DMS53 (cell line): Measurements from ENCODE around the gene WWOX.

ENCODE experiments used
- DNase-seq: peaks from one replicate; lab custom pipeline; 2025; lab: John Stamatoyannopoulos, UW

Gene WWOX

GRCh38 chr16:78990309-78990701, 890.9 kb downstream of the WWOX start:
- no peak for DNase-seq

DNA sequence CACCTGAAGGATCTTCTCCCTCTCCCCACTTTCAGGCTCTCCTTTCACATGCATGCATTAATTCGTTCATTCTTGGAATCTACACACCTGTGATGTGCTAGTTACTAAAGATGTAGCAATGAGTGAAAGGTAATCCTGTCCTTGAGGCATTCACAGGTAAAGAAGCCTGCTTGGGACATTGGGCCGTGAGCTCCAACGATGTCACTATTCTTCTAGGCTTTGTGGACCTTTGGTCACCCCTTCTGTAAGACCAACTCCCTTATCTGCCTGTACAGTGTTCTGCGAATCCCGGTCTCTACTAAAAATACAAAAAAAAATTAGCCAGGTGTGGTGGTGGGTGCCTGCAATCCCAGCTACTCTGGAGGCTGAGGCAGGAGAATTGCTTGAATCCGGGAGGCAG, 892.5 kb downstream of the WWOX start:
- no peak for DNase-seq

DNA sequence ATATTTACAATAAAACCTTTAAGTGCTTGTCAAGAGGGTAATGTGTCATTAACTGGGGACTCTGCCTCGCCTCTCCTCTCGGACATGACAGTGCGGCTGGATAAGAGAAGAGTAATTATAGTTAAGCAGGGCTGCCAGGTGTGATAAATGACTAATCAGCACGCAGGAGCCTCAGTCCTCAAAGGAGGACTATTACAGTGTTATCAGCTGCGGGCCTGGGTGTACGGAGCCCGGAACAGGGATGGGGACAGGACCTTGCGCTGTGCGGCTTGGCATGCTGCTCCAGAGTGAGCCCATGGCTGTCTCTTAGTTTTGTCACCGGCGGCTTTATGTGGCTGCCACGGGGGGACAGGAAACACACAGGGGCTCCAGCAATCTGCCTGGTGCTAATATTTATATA, 893.9 kb downstream of the WWOX start:
- peak; percentile 45 for DNase-seq

DNA sequence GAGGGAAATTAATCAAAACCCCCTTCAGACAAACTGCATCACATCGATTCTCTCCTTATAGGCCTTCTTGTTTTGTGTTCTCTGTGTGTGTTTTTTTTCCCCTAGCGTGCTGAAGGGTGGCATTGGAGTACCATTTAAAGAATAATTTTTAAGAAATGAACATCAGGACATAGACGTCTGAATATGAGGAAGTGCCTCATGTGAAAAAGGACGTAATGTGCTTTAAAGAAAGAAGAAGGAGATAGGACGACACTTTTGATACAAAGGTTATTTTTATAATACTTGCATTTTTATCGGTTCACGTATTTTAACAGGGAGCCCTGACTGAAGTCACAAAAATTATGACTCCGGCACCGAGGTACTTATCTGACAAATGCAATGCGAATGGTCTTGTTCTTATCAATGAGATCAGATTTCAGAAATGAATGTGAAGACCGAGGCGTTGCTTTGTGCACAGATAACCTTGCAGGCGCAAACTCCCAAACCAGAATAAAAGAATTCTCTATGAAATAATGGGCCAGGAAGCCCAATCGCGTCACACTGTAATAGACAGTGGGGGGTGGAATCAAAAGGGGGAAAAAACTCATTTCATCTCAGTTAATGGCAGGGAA, 894.8 kb downstream of the WWOX start:
- no peak for DNase-seq

GRCh38 chr16:78995441-78995840, 896.0 kb downstream of the WWOX start:
- DNase-seq = no peak

DNA sequence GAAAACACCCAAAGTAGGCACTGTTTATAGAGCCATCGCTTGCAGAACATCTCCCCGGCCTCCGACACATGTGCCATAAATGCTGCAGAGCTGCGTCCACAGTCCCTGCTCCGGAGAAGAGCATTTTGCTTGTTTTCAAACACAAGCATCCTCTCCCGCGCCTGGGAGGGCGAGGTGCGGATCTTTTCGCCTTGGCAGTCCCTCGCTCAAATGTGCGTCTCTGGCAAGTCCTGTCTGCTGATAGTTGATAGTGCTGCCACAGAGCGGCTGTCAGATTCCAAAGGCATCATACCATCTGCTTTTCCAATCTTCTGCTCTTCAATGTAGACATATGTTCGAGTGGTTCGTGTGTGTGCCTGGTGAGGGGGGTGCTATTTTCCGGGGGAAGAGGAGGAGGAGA, 897.3 kb downstream of the WWOX start:
- no peak for DNase-seq

DNA sequence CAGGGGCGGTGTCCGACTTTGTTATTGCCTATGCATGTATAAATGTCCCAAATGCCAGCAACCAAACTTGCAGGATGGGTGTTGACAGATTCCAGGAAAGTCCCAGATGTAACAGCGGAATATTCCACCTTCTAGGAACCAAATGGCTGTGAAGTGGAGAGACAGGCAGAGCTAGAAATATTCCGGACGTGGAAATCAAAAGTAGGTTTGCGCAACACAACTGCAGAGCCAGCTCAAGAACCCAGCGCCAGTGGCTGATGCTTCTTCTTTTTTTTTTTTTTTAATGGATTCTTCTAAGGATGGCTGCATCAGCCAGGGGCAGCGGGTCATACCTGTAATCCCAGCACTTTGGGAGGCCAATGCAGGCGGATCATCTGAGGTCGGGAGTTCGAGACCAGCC, 899.4 kb downstream of the WWOX start:
- DNase-seq = no peak

GRCh38 chr16:79001156-79001967, 901.9 kb downstream of the WWOX start:
- DNase-seq = no peak

- no peak for DNase-seq
These were observed 903.7 kb downstream of the WWOX start for GRCh38 chr16:79003026-79003609.

GRCh38 chr16:79004309-79004708, 904.9 kb downstream of the WWOX start:
- DNase-seq = no peak

GRCh38 chr16:79005096-79005495, 905.6 kb downstream of the WWOX start:
- DNase-seq = no peak

- DNase-seq = no peak
These were observed 906.8 kb downstream of the WWOX start for GRCh38 chr16:79006206-79006605.

GRCh38 chr16:79006765-79007164, 907.3 kb downstream of the WWOX start:
- DNase-seq = no peak

DNA sequence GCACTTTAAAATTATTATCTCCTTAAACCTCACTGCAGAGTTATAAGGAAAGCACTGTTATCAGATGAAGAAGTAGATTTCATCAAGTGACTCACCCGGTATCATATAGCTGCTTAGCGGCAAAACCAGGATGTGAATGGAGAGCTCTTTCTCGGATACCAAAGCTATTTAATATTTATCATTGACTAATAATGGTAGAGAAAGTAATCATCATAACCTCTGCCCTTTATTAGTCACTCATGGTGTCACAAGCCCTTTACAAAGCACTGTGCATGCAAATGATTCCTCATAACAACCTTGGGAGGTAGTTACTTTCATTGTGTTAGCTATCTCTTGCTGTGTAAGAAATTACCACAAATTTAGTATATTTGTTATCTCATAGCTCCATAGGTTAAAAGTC, 908.2 kb downstream of the WWOX start:
- DNase-seq = peak; percentile 16

GRCh38 chr16:79008036-79008868, 908.8 kb downstream of the WWOX start:
- peak; percentile 90 for DNase-seq

DNA sequence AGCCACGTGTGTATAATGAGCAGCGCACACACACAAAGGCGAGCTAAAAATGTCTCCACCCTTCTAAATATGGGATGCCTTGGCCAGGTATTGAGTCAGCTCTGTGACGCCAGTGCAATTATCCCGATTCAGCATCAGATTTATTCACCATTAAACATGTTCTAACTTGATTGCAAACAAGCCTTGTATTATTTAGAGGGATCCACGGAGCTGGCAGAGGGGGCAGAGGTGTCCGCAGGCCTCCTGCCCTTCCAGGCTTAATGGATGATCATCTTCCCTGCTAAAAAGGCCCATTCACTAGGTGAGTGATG, 909.4 kb downstream of the WWOX start:
- DNase-seq = no peak

- DNase-seq = peak; percentile 85
These were observed 910.4 kb downstream of the WWOX start for GRCh38 chr16:79009896-79010295.

GRCh38 chr16:79011282-79011681, 911.8 kb downstream of the WWOX start:
- no peak for DNase-seq

- no peak for DNase-seq
These were observed 913.4 kb downstream of the WWOX start for GRCh38 chr16:79012671-79013434.

- DNase-seq = no peak
These were observed 914.6 kb downstream of the WWOX start for GRCh38 chr16:79013930-79014660.
